Measurements from ENCODE around the gene SH3D19. TPM values are rescaled to one million over a fixed set of nuclear protein-coding genes. Genes with fewer than 3 reads are reported as not detected.

SH3D19 gene
- total RNA-seq, 2 experiments from 2014 or later: not detected

DNA sequence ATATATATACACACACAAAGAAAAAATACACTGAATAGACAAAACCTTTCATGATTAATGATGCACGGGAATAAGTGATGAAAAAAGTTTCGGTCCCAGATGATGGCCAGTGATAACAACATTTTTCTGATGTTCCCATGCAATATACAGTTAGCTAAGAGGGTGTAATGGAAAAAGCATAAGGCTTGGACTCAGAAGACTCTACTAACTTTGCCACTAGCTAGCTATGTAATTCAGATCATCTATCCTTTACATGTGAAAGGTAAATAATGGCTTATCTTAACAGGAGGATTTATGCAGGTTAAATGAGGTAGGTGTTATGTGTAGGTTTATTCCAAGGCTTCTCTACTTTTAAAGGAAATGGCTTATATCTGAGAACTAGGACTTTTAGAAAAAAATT lies 221.6 kb downstream of the SH3D19 start:
- peaks cover 59% of the 10 kb centered on the region for H3K79me2 ChIP-seq (ENCODE audit: insufficient read depth, low read depth, low read length)
- no peak for DNase-seq (ENCODE audit: low spot score)
- no peak overlapping the region for H3K27ac ChIP-seq (ENCODE audit: low read depth, low read length, poor library complexity, severe bottlenecking)
- H2AFZ ChIP-seq (ENCODE audit: low read length): no peak overlapping the region
- H3K4me2 ChIP-seq (ENCODE audit: low read length): no peak overlapping the region; the same call in 1 of the 2 replicates
- CTCF ChIA-PET (ENCODE audit: unreplicated experiment): no interaction called here
- H3K4me3 ChIP-seq (ENCODE audit: low read depth, low read length, poor library complexity, severe bottlenecking): no peak overlapping the region
- POLR2A ChIA-PET: no interaction called here
- peaks cover 33% of the 10 kb centered on the region for H4K20me1 ChIP-seq (ENCODE audit: insufficient read depth, low read length)
- H3K4me1 ChIP-seq (ENCODE audit: insufficient read depth, low read length, poor library complexity, severe bottlenecking): peaks cover 21% of the 10 kb centered on the region
- intact Hi-C loops (cut with micrococcal nuclease; ENCODE audit: unreplicated experiment): no loop called here
- TF ChIP-seq EZH2phosphoT487 (IDR thresholded peaks at IDR 0.05; ENCODE audit: borderline replicate concordance, low read depth, low read length): no peak
- no peak for TF ChIP-seq CTCF (conservative IDR thresholded peaks at IDR 0.05; ENCODE audit: low read length)
- no TSS peak for BruUV-seq (replicated peaks)
- H3K36me3 ChIP-seq (ENCODE audit: insufficient read depth, low read length): peaks cover 90% of the 10 kb centered on the region
- no peaks in the 10 kb centered on the region for H3K9me2 ChIP-seq (ENCODE audit: insufficient read depth, low read length)
- no peaks in the 10 kb centered on the region for H3K9me3 ChIP-seq (ENCODE audit: low read length)

DNA sequence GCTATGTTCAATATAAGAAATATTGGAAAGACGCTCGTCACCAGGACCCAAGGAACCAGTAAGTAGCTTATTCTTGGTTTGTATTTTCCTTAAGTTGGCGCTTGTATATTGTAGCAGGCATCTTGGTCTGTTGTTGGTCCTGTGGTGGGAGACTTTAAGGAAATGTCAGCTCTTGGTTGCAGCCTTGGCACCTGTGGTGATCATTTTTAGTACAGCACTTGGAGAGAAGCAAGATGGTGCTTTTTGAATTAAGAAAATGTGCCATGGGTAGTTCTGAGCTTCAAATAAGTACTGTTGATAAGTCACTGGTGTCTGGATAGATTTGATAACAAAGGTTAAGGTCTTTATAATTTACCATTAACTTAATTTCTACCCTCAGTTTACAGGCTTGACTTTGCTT lies 224.9 kb downstream of the SH3D19 start:
- peaks cover 33% of the 10 kb centered on the region for H4K20me1 ChIP-seq (ENCODE audit: insufficient read depth, low read length)
- POLR2A ChIA-PET: interaction anchor here (0.5 to 1.0 kb wide), 10 partner anchors 9 to 512 kb away, joined by 3 to 5 read pairs (median 4); no protein-coding TSS in a partner anchor
- CTCF ChIA-PET (ENCODE audit: unreplicated experiment): interaction anchor here (0.7 kb wide), 1 partner anchor 18 kb away, joined by 3 read pairs; no protein-coding TSS in a partner anchor

More for the DNA sequence above, 224.9 kb downstream of the SH3D19 start:
- Histone ChIP-seq H3K36me3 (ENCODE audit: insufficient read depth, low read length) (peaks cover 59% of the 10 kb centered on the region), H3K79me2 (ENCODE audit: insufficient read depth, low read depth, low read length) (peaks cover 56% of the 10 kb centered on the region), H3K4me3 (ENCODE audit: low read depth, low read length, poor library complexity, severe bottlenecking) (peak overlapping the region; percentile 100), H3K27ac (ENCODE audit: low read depth, low read length, poor library complexity, severe bottlenecking) (peak overlapping the region; percentile 67), H2AFZ (ENCODE audit: low read length) (no peak overlapping the region), H3K4me1 (ENCODE audit: insufficient read depth, low read length, poor library complexity, severe bottlenecking) (peaks cover 27% of the 10 kb centered on the region), H3K9me3 (ENCODE audit: low read length) (no peaks in the 10 kb centered on the region), H3K4me2 (ENCODE audit: low read length) (peak overlapping the region; percentile 84), H3K9me2 (ENCODE audit: insufficient read depth, low read length) (no peaks in the 10 kb centered on the region)
- TSS peak; percentile 57 for BruUV-seq (replicated peaks)
- TF ChIP-seq CTCF (conservative IDR thresholded peaks at IDR 0.05; ENCODE audit: low read length) (no peak), EZH2phosphoT487 (IDR thresholded peaks at IDR 0.05; ENCODE audit: borderline replicate concordance, low read depth, low read length) (no peak)
- DNase-seq (ENCODE audit: low spot score): peak; percentile 30
- intact Hi-C loops (cut with micrococcal nuclease; ENCODE audit: unreplicated experiment): no loop called here

Data from OCI-LY7 (cell line).